ENCODE data around the gene REXO5. TPM values are rescaled to one million over a fixed set of nuclear protein-coding genes. Genes with fewer than 3 reads are reported as not detected.
A peak's percentile ranks its signal among the peaks of the same experiment; 100 is the strongest.

Gene REXO5
- total RNA-seq, 1 experiment from 2014 or later: 8.5 TPM

DNA sequence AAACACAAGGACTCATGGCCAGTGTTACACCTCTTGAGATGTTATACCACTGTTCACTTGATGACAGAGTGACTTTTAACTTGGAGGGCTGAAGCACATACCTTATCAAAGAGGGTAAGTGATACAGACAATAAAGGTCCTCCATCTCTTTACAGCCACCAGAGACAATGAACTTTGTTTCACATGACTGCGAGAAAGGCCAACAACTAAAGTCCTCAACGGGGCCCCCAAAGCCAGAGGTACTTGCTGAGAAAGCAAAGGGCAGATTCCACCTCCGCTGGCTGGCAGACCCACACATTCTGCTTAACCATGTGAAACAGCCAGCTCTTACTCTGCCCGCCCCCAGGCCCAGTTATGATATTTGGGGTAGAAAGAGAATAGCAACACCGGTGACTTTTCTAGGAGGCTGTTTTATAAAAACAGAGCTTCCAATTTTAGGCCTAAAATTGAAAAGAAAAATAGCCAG, 72.4 kb downstream of the REXO5 start:
- peak overlapping the region; percentile 42 for H3K27ac Mint-ChIP-seq
- ATAC-seq: no peak
- H3K4me3 Mint-ChIP-seq: no peak overlapping the region
- peaks cover 4% of the 10 kb centered on the region; the same call in 1 of the 2 replicates for H3K36me3 Mint-ChIP-seq
- DNase-seq (ENCODE audit: low spot score): no peak
- no peaks in the 10 kb centered on the region for H3K27me3 Mint-ChIP-seq (ENCODE audit: low read depth)
- POLR2A ChIA-PET: no interaction called here
- CTCF ChIA-PET: interaction anchor here (1.2 kb wide), 1 partner anchor 104 kb away, joined by 3 read pairs; no protein-coding TSS in a partner anchor
- 0 out of 2 replicates have a peak, but pooled peaks cover 3% of the 10 kb centered on the region for H3K9me3 Mint-ChIP-seq
- H3K4me1 Mint-ChIP-seq: peaks cover 40% of the 10 kb centered on the region
- TF ChIP-seq FOXP1 (CRISPR knock-in tag; IDR thresholded peaks at IDR 0.05; ENCODE audit: borderline replicate concordance): no peak
- no peak for TF ChIP-seq PREB (CRISPR knock-in tag; IDR thresholded peaks at IDR 0.05; ENCODE audit: borderline replicate concordance)
- TF ChIP-seq E2F5 (CRISPR knock-in tag; IDR thresholded peaks at IDR 0.05): no peak
- no peak for TF ChIP-seq RELA (CRISPR knock-in tag; IDR thresholded peaks at IDR 0.05; ENCODE audit: borderline replicate concordance)
- TF ChIP-seq ATF6 (CRISPR knock-in tag; IDR thresholded peaks at IDR 0.05): no peak
- TF ChIP-seq GABPB1 (CRISPR knock-in tag; IDR thresholded peaks at IDR 0.05): no peak
- TF ChIP-seq HMGXB4 (CRISPR knock-in tag; IDR thresholded peaks at IDR 0.05): no peak
- TF ChIP-seq ZNF232 (CRISPR knock-in tag; IDR thresholded peaks at IDR 0.05): no peak
- no peak for TF ChIP-seq ZNF219 (CRISPR knock-in tag; IDR thresholded peaks at IDR 0.05; ENCODE audit: borderline replicate concordance)
- TF ChIP-seq, protein P1, sequence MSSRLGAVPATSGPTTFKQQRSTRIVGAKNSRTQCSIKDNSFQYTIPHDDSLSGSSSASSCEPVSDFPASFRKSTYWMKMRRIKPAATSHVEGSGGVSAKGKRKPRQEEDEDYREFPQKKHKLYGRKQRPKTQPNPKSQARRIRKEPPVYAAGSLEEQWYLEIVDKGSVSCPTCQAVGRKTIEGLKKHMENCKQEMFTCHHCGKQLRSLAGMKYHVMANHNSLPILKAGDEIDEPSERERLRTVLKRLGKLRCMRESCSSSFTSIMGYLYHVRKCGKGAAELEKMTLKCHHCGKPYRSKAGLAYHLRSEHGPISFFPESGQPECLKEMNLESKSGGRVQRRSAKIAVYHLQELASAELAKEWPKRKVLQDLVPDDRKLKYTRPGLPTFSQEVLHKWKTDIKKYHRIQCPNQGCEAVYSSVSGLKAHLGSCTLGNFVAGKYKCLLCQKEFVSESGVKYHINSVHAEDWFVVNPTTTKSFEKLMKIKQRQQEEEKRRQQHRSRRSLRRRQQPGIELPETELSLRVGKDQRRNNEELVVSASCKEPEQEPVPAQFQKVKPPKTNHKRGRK (CRISPR knock-in tag; IDR thresholded peaks at IDR 0.05; ENCODE audit: borderline replicate concordance): no peak
- TF ChIP-seq ARID4B (CRISPR knock-in tag; IDR thresholded peaks at IDR 0.05; ENCODE audit: borderline replicate concordance): no peak
- TF ChIP-seq, protein P2, sequence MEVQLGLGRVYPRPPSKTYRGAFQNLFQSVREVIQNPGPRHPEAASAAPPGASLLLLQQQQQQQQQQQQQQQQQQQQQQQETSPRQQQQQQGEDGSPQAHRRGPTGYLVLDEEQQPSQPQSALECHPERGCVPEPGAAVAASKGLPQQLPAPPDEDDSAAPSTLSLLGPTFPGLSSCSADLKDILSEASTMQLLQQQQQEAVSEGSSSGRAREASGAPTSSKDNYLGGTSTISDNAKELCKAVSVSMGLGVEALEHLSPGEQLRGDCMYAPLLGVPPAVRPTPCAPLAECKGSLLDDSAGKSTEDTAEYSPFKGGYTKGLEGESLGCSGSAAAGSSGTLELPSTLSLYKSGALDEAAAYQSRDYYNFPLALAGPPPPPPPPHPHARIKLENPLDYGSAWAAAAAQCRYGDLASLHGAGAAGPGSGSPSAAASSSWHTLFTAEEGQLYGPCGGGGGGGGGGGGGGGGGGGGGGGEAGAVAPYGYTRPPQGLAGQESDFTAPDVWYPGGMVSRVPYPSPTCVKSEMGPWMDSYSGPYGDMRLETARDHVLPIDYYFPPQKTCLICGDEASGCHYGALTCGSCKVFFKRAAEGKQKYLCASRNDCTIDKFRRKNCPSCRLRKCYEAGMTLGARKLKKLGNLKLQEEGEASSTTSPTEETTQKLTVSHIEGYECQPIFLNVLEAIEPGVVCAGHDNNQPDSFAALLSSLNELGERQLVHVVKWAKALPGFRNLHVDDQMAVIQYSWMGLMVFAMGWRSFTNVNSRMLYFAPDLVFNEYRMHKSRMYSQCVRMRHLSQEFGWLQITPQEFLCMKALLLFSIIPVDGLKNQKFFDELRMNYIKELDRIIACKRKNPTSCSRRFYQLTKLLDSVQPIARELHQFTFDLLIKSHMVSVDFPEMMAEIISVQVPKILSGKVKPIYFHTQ (CRISPR knock-in tag; IDR thresholded peaks at IDR 0.05): no peak
